Stimulated activated CD4-positive, alpha-beta T cell treated with anti-CD3 and anti-CD28 coated beads, Interleukin-4, amount 100 ng/mL, for 48 hours (primary cell): ENCODE measurements around the gene RNF112.

Experiments
- DNase-seq, 2 donors: peaks; one replicate each; pipeline ENCODE4 v3.0.0-alpha.2; 2020; ENCODE audit warnings: low read depth in 2 of 2

The RNF112 gene, protein sequence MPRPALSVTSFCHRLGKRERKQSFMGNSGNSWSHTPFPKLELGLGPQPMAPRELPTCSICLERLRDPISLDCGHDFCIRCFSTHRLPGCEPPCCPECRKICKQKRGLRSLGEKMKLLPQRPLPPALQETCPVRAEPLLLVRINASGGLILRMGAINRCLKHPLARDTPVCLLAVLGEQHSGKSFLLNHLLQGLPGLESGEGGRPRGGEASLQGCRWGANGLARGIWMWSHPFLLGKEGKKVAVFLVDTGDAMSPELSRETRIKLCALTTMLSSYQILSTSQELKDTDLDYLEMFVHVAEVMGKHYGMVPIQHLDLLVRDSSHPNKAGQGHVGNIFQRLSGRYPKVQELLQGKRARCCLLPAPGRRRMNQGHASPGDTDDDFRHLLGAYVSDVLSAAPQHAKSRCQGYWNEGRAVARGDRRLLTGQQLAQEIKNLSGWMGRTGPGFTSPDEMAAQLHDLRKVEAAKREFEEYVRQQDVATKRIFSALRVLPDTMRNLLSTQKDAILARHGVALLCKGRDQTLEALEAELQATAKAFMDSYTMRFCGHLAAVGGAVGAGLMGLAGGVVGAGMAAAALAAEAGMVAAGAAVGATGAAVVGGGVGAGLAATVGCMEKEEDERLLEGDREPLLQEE

DNA sequence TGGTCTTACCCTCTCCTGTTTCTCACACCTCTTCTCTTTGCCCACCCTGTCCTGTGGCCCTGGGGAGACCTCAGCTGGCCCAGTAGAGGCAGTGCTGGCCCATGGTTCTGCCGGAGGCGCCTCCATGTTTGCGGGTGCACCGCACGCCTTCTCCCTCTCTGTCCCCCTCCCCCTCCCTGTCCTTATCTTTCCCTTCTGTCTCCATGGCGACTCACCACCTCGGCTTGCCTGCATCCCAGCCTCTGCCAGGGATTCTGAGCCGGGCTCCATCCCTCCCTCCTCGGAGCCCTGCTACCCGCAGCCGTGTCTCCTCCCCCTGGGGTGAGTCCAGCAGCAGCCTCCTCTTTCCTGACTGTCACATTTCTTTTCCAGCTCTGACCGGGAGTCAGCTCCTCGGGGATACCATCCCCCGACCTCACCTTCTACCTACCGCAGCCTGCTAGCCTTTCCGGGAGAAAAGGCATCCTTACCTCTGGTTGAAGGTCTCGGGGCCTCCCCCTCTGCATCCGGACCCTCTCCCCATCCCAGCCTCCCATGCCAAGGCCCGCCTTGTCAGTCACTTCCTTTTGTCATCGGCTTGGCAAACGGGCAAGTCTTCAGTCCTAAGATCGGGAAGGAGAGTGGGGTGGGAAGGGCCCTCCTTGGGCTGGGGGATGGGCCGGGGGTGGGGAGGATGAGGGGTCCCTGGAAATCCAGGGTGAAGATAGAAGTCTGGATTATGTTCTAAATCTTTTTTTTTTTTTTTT, at the start of gene RNF112:
RNF112 (plus strand) TSS at position 358 of the 746 bp plus-strand sequence; CDS start at position 535, 177 bp downstream.
- DNase-seq, result no peak

DNA sequence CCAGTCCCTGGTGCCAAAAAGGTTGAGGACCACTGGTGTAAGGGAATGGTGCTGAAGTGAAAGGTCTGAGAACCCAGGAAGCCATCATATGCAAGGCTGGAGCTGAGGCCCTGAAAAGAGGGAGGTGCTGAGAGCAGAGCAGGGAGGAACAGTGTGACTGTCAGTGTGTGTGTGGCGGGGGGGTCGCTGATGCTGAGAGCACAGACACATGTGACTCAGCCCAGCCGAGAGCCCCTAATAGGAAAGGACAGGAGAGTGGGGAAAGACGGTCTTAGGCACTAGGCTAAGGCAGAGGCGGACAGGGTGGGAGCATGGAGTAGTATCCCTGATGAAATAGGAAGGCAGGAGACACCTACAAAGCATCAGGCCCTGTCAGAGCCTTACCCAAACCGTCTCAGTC, 49.7 kb upstream of the RNF112 start:
- DNase-seq, result no peak

DNA sequence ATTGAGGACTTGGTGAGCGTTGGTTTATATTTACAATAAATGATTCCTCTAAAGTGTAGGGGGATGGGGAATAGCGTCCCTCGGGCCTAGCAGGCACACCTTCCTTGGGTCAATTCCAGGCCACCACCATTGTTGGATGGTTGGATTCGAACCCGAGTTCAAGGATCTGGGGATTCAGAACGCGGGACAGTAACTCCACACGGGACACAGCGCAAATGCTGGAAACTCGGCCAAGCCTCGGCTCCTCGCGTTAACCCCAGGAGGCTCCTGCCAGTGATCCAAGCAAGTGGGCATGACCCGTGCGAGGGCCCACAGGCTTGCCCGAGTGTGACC, 49.1 kb upstream of the RNF112 start:
- DNase-seq, result no peak

DNA sequence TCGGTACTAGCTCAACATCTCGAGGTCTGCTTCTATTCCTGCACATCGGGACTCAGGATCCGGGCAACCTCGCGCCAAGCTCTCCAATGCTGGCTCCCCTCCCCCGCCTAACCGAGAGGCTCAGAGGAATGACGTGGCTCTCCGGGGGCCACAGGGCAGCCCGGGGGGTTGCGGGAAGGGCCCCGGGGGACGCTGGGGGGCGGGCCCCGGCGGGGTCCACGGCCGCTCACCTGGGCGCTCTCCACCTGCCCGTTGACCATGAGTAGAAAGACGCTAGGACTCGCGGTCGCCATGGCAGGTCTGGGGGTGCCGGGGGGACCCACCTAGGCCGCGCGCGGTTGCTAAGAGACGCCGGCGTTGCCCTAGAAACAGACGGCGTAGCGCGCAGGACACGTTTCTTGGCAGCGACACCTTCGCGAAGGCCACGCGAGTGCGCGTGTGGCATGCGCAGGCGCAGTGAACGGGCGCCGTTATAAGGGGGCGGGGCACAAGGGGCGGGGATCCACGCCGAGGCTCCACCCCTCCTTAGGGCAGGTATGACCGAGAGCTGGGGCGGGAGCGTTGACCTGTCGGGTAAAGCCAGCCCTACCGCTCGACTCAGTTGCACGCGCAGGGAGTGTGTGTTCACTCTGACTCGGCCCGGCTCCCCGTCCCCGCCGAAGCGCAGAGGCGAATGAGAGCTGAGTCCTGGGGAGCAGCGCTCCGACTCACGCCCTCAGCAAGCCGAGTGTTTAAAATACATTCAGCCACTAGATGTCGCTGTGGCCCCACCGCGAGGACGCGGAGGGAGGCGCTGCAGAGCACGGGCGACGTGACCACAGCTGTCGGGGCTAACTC, 48.5 kb upstream of the RNF112 start, which contains the start of gene B9D1:
B9D1 (minus strand) TSS at position 447 of the 837 bp plus-strand sequence; CDS start at position 293, 154 bp downstream.
- peak; percentile 86 to 91 for DNase-seq

DNA sequence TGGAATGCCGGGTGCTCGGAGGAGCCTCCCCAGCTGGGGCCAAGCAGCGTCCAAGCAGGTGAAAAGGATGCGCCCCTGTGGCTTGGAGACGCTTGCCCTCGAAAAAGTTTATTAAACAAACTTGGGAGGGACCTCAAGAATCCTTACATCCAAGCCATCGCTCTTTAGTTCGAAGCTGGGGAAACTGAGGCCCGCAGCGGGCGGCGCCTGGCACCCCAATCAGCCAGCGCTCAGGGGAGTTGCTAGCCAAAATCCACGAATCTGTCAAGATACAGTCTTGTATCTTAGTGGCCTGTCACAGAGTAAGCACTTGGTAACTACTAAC, 48.0 kb upstream of the RNF112 start:
- no peak for DNase-seq

DNA sequence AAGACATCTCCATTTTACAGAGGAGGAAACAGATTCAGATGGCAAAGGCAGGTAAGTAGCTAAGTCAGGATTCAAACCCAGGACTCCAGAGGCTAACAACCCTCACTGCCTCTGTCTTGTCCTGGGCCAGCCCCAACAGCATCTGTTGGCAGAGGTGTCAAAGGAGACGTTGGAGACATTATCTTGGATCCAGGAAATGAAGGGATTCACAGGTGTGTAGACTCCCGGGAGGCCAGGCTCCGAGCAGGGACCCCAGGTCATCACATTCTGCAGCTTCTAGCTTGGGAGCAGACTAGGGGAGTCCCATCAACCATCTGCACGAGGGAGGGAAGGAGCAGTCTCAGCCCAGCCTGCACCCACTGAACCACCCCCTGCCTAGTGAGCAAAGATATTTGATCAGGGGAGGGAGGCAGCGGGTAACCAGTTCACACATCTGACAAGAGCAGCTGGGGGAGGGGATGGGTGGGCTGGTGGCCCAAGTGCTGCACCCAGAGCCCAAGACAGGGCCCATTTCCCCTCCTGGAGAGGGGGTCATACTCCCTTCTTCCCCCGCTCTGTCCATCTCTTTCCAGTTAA, 47.5 kb upstream of the RNF112 start:
- DNase-seq, result no peak

DNA sequence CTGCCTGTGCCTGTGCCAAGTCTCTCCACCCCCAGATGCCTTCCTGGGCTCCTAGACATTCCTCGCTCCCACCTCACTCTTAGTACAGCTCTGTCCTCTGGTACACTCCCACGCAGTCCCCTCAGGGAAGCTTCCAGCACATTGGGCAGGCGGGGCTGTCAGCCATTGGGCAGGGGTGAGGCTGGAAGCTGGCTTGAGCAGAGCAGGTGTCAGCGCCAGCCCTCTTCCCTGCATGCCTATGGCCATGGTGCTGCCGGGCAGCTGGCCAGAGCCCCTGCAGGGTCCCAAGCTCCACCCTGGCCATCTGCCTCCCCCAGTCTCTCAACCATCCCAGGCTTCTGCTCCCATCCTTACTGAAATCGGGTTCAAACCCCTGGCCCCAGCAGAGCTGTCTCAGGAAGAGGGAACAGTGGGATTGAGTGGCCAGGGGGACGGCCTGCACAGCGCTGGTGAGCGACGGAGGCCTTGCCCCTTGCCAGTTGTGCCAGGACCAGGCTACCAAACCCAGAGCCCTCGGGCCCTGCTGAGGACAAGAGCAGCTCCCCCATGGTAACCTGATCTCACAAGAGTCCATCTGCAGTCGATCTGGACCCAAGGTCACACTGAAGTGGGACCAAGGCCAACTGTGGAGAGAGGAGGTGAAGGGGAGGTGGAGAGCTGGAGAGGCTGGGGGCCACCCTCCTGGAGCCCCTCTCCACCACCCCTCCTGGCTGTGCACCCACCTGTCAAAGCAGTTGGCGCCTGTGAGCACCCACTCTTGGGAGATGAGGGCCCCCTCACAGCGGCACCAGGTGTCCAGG, 46.1 kb upstream of the RNF112 start:
- DNase-seq, result no peak

DNA sequence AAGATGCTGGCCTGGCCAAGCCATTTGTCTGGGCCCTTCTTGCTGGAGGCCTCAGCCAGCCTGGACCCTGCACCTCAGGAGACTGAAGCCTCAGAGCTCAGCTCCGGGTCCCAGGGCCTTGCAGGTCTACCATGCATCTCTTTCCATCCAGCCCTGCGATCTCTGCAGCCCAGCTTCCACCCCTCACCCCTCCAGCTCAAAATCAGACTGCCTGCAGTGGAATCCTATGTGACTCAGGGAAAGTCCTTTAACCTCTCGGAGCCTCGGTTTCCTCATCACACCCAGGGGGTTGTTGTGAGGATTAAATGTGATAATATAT, 45.6 kb upstream of the RNF112 start:
- DNase-seq, result no peak

DNA sequence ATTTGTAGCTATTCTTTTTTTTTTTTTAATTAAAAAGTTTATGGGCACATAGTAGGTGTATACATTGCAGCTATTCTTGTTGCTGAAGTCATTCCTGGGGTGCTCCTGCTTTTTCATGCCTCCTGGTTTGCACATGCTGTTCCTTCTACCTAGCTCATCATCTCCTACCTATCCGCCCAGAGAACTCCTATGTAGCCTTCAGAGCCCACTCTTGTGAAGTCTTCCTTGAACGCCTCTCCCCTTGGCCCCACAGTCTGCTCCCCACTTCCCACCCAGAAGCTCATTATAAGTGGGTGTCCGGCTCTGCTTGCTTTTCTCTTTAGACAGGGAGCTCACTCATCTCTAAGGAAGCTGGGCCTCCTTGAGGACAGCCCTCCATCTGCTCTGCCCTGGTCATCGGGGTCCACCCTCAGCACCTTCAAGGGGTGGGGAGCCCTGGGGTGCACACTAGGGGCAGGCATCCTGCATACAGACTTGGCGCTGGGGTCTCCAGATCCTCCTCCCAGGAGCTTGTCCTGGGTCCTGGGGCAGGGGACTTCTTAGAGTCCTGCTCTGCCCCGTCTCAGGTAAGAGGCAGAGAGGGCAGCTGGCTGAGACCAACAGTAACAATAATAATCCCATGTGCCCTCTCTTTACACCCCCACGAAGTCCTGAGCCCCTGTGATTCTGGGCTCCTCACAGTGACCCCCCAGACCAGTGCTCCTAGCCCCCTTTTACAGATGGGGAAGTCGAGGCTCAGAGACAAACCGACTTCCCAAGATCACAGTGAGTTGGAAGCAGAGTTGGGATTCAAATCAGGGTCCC, 45.0 kb upstream of the RNF112 start:
- no peak for DNase-seq

DNA sequence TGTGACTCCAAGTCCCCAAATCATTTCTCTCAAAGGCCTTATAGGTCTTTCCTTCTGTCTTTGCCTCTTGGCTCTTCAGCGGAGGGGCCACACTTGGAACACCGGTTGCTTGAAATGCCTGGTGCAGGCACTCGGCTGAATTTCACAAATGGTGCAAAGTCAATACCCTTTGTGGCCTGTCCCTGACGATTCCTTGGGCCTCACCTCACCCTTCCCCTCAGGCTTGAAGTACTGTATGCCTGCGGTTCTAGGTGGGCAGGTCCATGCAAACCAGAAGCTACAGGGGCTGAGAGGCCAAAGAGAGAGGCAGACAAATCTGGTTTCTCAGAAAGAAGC, 44.4 kb upstream of the RNF112 start:
- DNase-seq, result no peak

DNA sequence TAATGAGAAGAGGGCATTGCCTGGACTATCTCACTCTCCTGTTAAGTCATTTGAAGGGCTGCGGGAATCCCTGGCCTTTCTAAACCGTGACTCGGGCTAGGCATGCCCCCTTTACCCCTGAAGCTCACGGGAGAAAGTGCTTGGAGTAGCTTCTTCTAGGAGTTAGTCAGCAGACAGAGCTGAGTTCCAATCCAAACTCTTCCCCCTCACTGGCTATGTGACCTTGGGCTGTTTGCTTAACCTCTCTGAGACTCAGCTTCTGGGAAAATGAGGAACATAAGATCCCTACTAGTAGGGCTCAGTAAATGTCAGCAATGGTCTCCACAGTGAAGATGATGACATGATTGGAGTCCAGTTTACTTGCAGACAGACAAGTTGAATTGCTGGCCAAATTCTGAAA, 42.8 kb upstream of the RNF112 start:
- DNase-seq, result no peak

DNA sequence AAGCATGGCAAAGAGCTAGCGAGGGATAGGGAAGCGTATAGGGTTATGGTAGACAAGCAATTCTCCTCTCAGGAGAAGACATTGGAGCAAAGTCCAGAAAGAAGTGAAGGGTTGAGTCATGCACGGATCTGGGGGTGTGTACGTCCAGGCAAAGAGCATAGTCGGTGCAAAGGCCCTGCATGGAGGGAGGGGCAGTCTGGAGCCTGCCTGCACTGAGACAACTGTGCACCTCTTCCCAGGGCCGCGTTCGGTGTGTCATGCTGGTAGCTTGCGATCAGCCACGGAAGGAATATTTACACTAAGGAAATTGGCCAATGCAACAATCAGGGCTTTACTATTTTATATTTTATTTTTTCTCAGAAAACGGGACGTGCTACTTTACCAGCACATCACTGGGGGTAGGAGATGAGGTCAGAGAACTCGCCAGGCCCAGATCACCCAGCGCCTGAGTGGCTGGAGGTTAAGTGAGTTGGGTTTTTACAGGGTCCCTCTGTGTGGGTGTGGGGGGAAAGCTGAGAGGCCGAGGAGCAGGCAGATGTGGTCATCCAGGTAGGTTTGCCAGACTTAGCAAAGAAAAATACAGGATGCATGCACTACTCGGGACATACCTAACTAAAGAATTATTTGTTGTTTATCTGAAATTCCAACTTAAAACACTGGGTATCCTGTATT, 41.8 kb upstream of the RNF112 start:
- no peak for DNase-seq

DNA sequence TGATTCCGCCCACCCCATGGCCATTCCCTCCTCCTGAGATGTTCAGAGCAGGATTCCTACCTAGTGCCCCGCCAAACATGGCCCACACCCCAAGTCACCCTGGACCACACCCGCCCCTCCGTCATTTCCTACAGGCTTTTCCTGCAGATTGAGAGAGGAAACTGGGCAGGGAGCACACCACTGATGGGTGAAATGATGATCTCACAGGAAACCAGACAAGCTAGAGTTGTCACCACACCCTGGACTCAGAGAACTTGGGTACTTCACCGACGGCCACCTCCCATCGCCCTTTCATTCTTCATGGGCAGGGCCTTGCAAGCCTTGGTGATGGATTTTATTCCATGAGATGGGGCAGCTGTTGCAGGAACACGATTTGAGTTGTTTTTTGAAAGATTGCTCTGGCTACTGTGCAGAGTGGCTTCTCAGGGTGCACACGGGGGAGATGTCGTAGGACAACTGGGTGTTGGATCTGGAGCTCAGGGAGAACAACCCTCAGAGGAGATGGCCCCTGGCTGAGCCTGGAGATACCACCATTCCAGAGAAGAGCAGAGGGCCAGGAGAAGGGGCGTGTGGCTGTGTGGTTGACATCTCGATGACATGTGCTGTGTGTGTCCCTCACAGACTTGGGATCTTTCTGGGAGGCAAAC, 41.1 kb upstream of the RNF112 start:
- no peak for DNase-seq

DNA sequence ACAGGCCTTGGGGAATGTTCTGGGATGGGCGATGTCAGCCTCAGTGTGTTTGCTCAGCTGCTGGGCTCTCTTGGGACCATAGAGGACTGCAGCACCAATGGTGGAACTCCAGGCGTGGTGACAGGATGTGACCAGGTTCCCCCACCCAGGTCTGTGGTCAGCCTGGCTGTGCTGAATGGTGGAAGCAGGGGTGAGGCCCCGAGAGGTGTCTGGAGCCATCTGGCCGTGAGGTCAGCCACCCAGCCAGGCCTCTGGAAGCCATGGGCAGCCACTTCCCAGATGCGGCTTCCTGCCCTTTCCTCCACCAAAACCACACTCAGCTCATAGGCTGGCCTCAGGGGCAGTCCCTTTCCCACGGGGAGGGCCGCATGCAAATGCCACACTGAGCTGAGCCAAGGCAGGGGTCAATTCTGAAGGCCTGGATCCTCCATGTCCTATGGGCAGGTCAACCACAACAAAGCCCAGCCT, 40.5 kb upstream of the RNF112 start:
- DNase-seq, result no peak

DNA sequence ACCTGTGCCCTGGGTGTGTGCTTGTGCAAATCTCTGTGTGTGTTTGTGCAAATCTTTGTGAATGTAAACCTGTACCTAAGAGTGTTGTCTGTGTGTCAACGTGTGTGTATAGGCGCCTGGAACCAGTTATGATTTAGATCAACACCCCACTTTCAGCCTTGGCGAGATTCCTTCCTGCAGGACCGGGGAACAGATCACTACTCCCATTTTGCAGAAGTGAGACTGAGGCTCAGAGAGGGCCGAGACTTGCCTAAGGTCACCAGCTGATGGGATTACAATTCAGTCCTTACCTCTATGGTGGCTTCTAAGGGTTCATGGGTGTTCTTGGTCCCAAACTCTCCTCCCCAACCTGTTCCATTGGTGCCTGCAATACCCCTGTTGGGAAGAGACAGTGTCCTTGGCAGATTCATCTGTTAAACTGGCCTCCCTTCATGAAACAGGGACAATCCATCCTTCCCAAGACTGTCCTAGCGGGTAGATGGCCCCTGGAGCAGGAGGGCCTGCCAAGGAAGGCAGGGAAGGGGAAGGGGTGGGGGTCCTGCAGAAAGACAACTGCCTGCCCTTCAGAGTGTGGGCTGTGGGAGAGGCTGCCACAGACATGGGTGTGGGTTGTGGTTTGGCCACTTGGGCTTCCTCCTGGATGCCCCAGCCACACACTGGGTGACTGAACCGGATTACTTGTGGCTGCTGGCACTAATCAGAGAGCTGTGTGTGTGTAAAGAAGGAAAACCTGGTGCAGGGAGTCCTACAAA, 39.6 kb upstream of the RNF112 start:
- no peak for DNase-seq

DNA sequence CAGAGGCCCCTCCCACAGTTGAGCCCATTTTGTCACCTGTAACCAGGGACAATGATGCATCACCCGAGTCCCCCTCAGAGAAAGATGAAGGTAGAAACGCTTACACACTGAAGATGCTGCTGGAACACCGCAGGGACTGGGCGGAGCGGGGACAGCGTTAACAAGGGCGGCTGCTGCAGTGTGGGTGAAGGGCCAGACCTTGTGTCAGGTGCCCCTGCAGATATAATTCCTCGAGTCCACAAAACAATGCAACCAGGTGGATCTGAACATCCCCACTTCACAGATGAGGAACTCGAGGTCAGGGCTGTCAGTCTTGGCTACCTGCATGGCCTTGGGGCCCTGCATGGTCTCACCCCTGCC, 39.0 kb upstream of the RNF112 start:
- DNase-seq, result no peak

DNA sequence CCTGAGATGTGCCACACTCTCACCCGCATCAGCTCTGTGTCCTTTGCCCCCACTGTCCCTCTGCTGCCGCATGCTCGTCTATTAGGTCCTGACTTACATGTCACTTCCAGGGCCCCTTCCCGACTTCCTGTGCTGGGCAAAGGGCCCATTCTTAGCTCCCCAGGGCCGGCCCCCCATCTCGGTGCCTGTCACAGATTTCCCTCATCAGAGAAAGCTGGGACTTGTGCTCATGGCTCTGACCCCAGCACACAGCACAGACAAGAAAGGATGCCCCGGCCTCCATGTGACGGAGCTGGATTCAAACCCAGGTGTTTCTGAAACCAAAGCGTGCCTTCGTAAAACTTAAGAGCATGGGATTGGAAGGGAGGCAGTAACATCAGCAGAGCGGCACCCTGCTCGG, 38.6 kb upstream of the RNF112 start:
- DNase-seq, result no peak

DNA sequence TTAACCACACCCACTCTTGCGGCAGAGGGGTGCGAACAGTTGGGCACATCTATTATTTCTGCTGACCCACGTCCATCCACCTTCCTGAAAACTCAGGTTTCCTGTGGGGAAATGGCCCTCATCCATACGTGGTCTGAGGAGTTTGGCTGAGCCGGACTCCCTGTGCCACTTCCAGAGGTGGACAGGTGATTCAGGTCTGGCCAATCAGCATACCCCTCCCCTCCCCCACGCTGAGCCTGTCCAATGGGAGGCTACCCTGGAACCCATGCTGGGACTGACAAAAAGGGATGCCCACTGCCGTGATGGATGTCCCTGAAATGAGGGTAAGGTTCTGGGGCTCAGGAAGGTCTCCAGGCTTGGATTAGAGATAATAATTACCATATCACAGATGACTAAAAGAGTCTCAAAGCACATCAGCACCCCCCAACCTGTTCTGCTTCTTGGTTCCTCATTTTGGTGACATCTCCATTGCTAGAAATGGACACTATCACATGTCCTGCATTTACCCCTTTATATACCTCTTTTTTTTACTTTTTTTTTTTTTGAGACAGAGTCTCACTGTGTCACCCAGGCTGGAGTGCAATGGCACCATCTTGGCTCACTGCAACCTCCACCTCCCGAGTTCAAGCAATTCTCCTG, 38.0 kb upstream of the RNF112 start:
- DNase-seq, result no peak
